Activated CD8-positive, alpha-beta memory T cell treated with anti-CD3 and anti-CD28 coated beads, Interleukin-2, amount 50 U/mL, for 24 hours (primary cell): ENCODE results near the gene KRTAP24-1.

Experiments
- DNase-seq: peaks from one replicate; pipeline ENCODE4 v3.0.0-alpha.2; 2020; ENCODE audit errors: extremely low read depth

The KRTAP24-1 gene

GRCh38 chr21:30234050-30234449 lies 48.7 kb downstream of the KRTAP24-1 start:
- no peak for DNase-seq

DNA sequence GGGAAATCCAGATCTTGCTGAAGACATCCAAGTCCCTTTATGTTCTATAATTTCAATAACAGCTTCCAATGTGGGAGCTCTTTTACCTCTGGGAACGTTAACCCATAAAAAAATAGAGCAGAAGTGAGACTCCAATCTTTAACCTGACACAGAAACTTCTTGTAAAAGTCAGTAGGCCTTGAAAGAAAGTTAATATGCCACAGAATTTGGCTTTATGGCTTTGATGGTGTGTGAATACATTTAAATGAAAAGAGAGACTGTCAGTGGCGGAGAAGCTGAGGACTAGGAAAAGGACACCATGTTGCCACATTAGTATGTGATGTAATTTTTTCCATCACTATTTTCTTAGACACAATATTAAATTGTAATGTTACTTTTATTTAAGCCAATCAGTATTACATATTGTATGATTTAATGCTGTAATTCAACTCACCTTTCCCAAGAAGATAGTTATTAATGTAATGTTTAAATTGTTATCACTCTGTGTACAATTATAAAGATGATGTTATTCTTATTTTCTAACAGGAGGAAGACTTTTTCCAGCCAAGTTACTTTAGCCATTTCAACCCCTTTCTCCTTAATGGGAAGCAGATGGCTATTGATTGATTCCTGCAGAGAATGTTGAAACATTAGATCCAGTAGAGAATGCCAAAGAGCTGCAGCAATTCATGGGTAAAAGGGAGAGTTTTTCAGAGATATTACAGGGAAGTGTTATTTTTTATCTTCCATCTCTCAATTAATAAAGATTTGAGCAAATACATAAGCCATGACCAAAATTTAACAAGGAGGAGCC lies 49.3 kb downstream of the KRTAP24-1 start:
- DNase-seq, result no peak

DNA sequence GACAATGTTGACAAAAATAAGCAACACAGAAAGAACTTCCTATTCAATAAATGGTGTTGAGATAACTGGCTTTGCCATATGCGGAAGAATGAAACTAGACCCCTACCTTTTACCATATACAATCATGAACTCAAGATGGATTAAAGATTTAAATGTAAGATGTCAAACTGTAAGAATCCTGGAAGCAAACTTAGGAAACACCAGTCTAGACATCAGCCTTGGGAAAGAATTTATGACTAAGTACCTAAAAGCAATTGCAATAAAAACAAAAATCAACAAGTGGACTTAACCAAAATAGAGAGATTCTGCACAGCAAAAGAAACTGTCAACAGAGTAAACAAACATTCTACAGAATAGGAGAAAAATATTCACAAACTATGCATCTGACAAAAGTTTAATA lies 50.7 kb downstream of the KRTAP24-1 start:
- DNase-seq, result no peak
